Thyroid gland (tissue), 4 donors: ENCODE results near the gene FGD3.

Source experiments
- POLR2A ChIP-seq, 2 donors: fragments of 450-650 bp; IDR thresholded peaks; one replicate each; pipeline ENCODE4 v1.6.1; 2017; ENCODE audit warnings: antibody characterized with exemption in 2 of 2, mild to moderate bottlenecking in 2 of 2, moderate library complexity in 1 of 2
- TF ChIP-seq, protein P1 (sequence below), 6 experiments: fragments of 200-600 bp in 3 of 6; fragments of 450-650 bp in 3 of 6; sonication (generic) in 3 of 6; IDR thresholded peaks; one replicate each; pipeline ENCODE4 v1.5.1; 2016 to 2019; ENCODE audit warnings: antibody characterized with exemption in 6 of 6, mild to moderate bottlenecking in 2 of 6, inconsistent platforms in 1 of 6, moderate library complexity in 1 of 6

DNA sequence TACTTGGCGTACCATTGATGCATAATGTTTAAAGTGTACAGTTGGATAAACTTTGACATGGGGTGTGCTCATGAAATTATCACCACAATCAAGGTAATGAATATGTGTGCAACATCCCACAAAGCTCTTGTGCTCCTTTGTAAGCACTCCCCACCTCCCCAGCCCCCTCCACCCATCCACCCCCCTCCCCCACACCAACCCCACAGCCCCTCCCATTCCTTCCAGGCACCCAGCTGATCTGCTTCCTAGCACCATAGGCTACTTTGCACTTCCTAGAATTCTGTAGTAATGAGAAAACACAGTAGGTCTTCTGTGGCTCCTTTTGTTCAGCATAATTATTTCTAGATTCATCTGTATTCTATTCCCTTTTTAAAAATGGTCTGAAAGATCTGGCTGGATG lies 24.5 kb downstream of the FGD3 start:
- TF ChIP-seq, protein P1, sequence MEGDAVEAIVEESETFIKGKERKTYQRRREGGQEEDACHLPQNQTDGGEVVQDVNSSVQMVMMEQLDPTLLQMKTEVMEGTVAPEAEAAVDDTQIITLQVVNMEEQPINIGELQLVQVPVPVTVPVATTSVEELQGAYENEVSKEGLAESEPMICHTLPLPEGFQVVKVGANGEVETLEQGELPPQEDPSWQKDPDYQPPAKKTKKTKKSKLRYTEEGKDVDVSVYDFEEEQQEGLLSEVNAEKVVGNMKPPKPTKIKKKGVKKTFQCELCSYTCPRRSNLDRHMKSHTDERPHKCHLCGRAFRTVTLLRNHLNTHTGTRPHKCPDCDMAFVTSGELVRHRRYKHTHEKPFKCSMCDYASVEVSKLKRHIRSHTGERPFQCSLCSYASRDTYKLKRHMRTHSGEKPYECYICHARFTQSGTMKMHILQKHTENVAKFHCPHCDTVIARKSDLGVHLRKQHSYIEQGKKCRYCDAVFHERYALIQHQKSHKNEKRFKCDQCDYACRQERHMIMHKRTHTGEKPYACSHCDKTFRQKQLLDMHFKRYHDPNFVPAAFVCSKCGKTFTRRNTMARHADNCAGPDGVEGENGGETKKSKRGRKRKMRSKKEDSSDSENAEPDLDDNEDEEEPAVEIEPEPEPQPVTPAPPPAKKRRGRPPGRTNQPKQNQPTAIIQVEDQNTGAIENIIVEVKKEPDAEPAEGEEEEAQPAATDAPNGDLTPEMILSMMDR (IDR thresholded peaks at IDR 0.05): no peak
- no peak for TF ChIP-seq POLR2A (IDR thresholded peaks at IDR 0.05)
